Immature natural killer cell (primary cell): Measurements from ENCODE around the gene KAZN. TPM values are rescaled to one million over a fixed set of nuclear protein-coding genes. Genes with fewer than 3 reads are reported as not detected.

Experiments
- DNase-seq, 3 donors: peaks; one replicate each; pipeline ENCODE4 v3.0.0; 2022; ENCODE audit warnings: mixed read lengths in 1 of 3
- H3K27ac Mint-ChIP-seq, 6 donors: one replicate each; pipeline ENCODE4 v1.8.0; 2020; ENCODE audit warnings: mixed read lengths in 6 of 6, mild to moderate bottlenecking in 5 of 6, inconsistent platforms in 4 of 6, moderate library complexity in 3 of 6
- H3K27me3 Mint-ChIP-seq, 3 donors: one replicate each; pipeline ENCODE4 v1.8.0; 2020 to 2021; ENCODE audit warnings: low read depth in 3 of 3, mild to moderate bottlenecking in 3 of 3, mixed read lengths in 3 of 3, moderate library complexity in 3 of 3, inconsistent platforms in 1 of 3
- H3K36me3 Mint-ChIP-seq, 3 donors: one replicate each; pipeline ENCODE4 v1.8.0; 2020; ENCODE audit warnings: mixed read lengths in 3 of 3, inconsistent platforms in 2 of 3, mild to moderate bottlenecking in 2 of 3
- H3K4me1 Mint-ChIP-seq, 2 donors: one replicate each; pipeline ENCODE4 v1.8.0; 2020; ENCODE audit warnings: inconsistent platforms in 2 of 2, mild to moderate bottlenecking in 2 of 2, mixed read lengths in 2 of 2, moderate library complexity in 1 of 2
- H3K4me3 Mint-ChIP-seq, 5 donors: one replicate each; pipeline ENCODE4 v1.8.0; 2020; ENCODE audit warnings: mild to moderate bottlenecking in 5 of 5, mixed read lengths in 5 of 5, inconsistent platforms in 3 of 5, moderate library complexity in 3 of 5
- H3K9me3 Mint-ChIP-seq, 6 donors: one replicate each; pipeline ENCODE4 v1.8.0; 2020; ENCODE audit warnings: mild to moderate bottlenecking in 6 of 6, mixed read lengths in 6 of 6, inconsistent platforms in 4 of 6, moderate library complexity in 3 of 6
- polyA plus RNA-seq, 3 donors: library from polyadenylated mRNA; unstranded; fragments of 300-500 nt; fragmentation: Illumina TruSeq; gene quantifications; one replicate each; pipeline ENCODE4 v1.2.3, GENCODE V29; 2021

Gene KAZN
- polyA plus RNA-seq, 3 donors from 2014 or later, result 0.24 TPM; not detected in 2

DNA sequence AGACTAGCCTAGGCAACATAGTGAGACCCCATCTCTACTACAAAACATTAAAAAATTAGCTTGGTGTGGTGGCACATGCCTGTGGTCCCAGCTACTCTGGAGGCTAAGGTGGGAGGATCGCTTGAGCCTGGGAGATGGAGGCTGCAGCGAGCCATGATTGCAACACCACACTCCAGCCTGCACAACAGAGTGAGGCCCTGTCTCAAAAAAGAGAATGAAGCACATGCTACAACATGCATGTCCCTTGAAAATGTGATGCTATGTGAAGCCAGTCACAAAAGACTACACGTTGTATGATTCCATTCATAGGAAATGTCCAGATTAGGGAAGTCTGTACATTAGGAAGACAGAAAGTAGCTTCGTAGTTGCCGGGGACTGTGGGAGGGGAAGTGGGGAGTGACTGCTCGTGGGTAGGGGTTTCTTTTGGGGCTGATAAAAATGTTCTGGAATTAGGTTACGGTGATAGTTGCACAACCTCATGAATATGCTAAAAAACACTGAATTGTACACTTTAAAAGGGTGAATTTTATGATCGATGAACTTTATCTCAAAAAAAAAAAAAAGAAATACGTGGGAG lies 202.1 kb downstream of the KAZN start:
- Mint-ChIP-seq H3K9me3 (peaks cover 0 to 1% (median 0%) of the 10 kb centered on the region in 6 donors), H3K27me3 (peaks cover 1 to 4% (median 2%) of the 10 kb centered on the region in 3 donors)

GRCh38 chr1:14803002-14803789 lies 204.7 kb downstream of the KAZN start:
- Mint-ChIP-seq H3K27ac (no peak overlapping the region), H3K9me3 (peaks cover 0 to 10% (median 1%) of the 10 kb centered on the region in 6 donors), H3K4me3 (no peak overlapping the region), H3K27me3 (peaks cover 0 to 5% (median 4%) of the 10 kb centered on the region in 3 donors), H3K4me1 (no peaks in the 10 kb centered on the region), H3K36me3 (no peaks in the 10 kb centered on the region)
- no peak for DNase-seq

More for the DNA sequence above, 202.1 kb downstream of the KAZN start:
- no peaks in the 10 kb centered on the region for H3K4me1 Mint-ChIP-seq
- no peak overlapping the region for H3K4me3 Mint-ChIP-seq
- no peaks in the 10 kb centered on the region for H3K36me3 Mint-ChIP-seq
- no peak for DNase-seq
- no peak overlapping the region for H3K27ac Mint-ChIP-seq

DNA sequence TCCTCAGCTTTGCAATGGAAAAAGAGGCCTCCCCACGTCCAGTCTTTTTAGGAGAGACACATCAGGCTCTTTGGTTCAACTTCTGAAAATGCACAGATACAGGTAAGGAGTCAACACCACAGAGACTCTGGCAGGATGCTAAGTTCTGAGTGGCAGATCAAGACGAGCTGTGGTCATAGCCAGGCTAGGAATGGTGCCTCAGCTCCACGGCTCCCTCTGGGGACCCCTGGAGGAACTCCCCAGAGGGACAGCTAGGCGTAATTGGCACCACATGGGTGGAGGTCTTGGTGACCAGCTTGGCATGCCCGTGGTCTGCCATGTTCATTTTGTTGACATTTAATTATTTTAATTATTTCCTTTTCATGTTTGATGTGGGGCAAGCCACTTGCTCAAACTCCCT lies 206.1 kb downstream of the KAZN start:
- no peak overlapping the region for H3K27ac Mint-ChIP-seq
- no peak overlapping the region for H3K4me3 Mint-ChIP-seq

DNA sequence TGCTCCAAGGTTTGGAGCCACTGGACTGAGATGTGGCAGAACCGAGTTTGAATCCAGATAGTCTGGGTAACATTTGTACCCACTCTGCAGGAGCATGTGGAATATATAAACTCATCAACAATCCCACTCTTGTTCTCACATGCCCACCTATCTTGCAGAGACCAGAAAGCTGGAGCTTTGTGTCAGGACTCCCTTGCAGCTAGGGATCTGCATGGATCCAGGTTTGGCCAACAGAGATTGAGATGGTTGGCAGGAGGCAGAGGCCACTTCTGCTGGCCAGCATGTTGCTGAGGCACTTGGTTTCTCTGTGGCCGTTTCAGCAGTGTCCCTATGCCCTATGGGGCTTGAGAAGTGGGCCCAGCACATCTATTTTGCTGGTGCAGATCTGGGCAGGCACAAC lies 208.3 kb downstream of the KAZN start:
- Mint-ChIP-seq H3K9me3 (peaks cover 0 to 10% (median 2%) of the 10 kb centered on the region in 6 donors), H3K27me3 (peaks cover 0 to 5% (median 4%) of the 10 kb centered on the region in 3 donors), H3K4me1 (peaks cover 10% of the 10 kb centered on the region in 2 donors), H3K27ac (no peak overlapping the region), H3K4me3 (no peak overlapping the region), H3K36me3 (no peaks in the 10 kb centered on the region)
- no peak for DNase-seq

More for the DNA sequence above, 206.1 kb downstream of the KAZN start:
- H3K9me3 Mint-ChIP-seq, result peaks cover 0 to 10% (median 2%) of the 10 kb centered on the region in 6 donors
- peaks cover 9 to 10% of the 10 kb centered on the region in 2 donors for H3K4me1 Mint-ChIP-seq
- H3K27me3 Mint-ChIP-seq, result peaks cover 0 to 6% (median 5%) of the 10 kb centered on the region in 3 donors
- H3K36me3 Mint-ChIP-seq, result no peaks in the 10 kb centered on the region
- DNase-seq, result no peak

- H3K36me3 Mint-ChIP-seq, result no peaks in the 10 kb centered on the region
- peaks cover 0 to 10% (median 2%) of the 10 kb centered on the region in 6 donors for H3K9me3 Mint-ChIP-seq
- peaks cover 10% of the 10 kb centered on the region in 2 donors for H3K4me1 Mint-ChIP-seq
- no peak overlapping the region for H3K27ac Mint-ChIP-seq
- no peak for DNase-seq
- no peak overlapping the region for H3K4me3 Mint-ChIP-seq
- peaks cover 0 to 5% (median 1%) of the 10 kb centered on the region in 3 donors for H3K27me3 Mint-ChIP-seq
Observed at GRCh38 chr1:14808768-14809167, 210.3 kb downstream of the KAZN start.

DNA sequence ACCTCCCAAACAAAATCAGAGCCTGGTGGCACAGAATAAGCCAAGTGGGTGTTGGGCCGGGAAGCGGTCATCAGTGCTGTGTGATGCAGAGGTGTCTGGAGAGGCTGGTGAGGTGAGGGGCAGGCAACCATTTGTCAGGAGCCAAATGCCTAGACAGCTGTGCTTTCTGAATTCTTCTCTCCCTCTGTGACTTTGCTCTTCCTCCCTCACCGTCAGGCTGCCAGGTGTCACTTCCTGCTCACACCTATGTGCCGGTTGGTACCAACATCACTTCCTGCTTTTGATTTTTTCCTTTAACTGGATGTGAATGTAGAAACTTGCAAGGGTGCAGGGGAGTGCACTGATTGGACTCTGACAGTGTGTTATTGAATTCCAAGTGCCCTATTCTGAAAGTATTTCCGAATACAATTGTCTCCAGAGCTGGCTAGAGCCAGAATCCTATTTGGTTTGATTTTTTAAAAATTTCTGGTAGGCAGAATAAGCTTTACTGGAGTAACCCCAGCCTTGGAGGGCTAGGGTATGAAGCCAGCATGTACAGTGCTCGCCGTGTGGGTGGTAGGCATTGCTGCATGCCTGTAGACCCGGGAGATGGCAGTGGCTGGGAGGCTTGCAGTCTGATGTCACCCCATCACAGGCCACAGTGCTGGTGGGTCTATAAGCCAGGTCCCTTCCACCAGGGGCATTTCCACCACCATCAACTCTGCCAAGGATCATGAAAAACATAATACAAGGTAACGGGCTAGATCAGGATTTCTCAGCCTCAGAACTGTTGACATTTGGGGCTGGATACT lies 210.9 kb downstream of the KAZN start:
- no peak overlapping the region for H3K27ac Mint-ChIP-seq
- peaks cover 10% of the 10 kb centered on the region in 2 donors for H3K4me1 Mint-ChIP-seq
- H3K27me3 Mint-ChIP-seq, result peaks cover 0 to 7% (median 1%) of the 10 kb centered on the region in 3 donors
- DNase-seq, result peak in 1 of 3 donors; percentile 0
- H3K36me3 Mint-ChIP-seq, result no peaks in the 10 kb centered on the region
- peaks cover 0 to 10% (median 2%) of the 10 kb centered on the region in 6 donors for H3K9me3 Mint-ChIP-seq
- H3K4me3 Mint-ChIP-seq, result no peak overlapping the region

GRCh38 chr1:14810595-14811361 lies 212.3 kb downstream of the KAZN start:
- Mint-ChIP-seq H3K9me3 (peaks cover 0 to 10% (median under 1%) of the 10 kb centered on the region in 6 donors), H3K4me1 (peaks cover 10% of the 10 kb centered on the region in 2 donors), H3K27ac (no peak overlapping the region), H3K27me3 (peaks cover 1 to 7% (median 4%) of the 10 kb centered on the region in 3 donors), H3K4me3 (no peak overlapping the region), H3K36me3 (no peaks in the 10 kb centered on the region)
- DNase-seq, result no peak

GRCh38 chr1:14811573-14811972 lies 213.1 kb downstream of the KAZN start:
- Mint-ChIP-seq H3K9me3 (peaks cover 0 to 10% (median under 1%) of the 10 kb centered on the region in 6 donors), H3K36me3 (no peaks in the 10 kb centered on the region), H3K4me1 (peaks cover 10% of the 10 kb centered on the region in 2 donors), H3K27me3 (peaks cover 1 to 7% (median 6%) of the 10 kb centered on the region in 3 donors), H3K27ac (no peak overlapping the region), H3K4me3 (no peak overlapping the region)
- DNase-seq, result no peak

DNA sequence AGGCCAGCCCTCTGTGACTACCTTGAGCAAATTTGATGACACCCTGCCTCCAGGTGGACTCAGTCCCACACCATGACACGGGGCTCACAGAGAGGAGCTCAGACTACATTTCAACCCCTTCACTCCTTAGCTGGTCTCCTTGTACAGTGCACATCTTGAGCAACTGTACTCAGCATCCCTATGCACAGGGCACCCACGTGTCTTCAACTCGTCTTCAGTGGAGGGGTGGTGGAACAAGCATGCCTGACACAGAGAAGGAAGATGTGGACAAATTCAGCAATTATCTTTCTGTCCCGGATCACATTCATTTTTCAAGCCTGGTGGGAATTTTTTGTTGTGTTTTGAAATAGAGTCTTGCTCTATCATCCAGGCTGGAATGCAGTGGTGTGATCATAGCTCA lies 213.7 kb downstream of the KAZN start:
- no peak overlapping the region for H3K27ac Mint-ChIP-seq

DNA sequence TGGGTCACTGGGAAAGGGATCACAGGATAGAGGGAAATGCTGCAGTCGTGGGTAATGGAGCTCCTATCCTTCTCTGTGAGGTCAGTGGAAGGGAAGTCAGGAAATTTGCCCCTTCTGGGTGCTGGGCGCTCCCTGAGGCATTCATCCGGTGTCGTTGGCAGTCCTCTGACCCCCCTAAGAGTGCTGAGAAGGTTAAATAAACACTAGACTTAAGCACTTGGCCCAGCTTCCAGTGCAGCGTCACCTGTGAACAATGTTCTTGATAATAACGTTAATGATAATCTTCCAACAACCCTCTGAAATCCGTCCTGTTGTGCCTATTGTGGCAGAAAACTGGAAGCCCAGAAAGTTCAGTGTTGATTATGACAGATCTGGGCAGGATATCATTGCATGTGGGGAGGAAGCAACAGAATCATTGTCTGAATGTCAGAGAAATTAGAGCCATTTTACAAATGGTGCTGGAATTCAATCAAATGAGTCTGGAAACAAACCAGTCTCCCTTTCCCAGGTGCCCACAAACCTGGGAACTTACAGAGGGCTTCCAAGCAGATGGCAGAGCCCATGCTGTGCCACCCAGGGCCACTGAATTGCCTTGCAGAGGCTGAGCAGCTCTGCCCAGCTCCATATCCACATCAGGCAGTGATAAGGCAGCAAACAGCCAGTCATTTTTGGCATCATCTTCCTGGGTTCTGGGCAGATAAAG lies 216.8 kb downstream of the KAZN start:
- peaks cover 2 to 8% (median 4%) of the 10 kb centered on the region in 3 donors for H3K27me3 Mint-ChIP-seq
- DNase-seq, result no peak
- H3K36me3 Mint-ChIP-seq, result no peaks in the 10 kb centered on the region
- no peak overlapping the region for H3K27ac Mint-ChIP-seq
- no peaks in the 10 kb centered on the region for H3K4me1 Mint-ChIP-seq
- H3K9me3 Mint-ChIP-seq, result no peaks in the 10 kb centered on the region
- H3K4me3 Mint-ChIP-seq, result no peak overlapping the region

More for the DNA sequence above, 213.7 kb downstream of the KAZN start:
- H3K4me3 Mint-ChIP-seq, result no peak overlapping the region
- no peak for DNase-seq
- peaks cover 10% of the 10 kb centered on the region in 2 donors for H3K4me1 Mint-ChIP-seq
- peaks cover 1 to 7% (median 7%) of the 10 kb centered on the region in 3 donors for H3K27me3 Mint-ChIP-seq
- no peaks in the 10 kb centered on the region for H3K36me3 Mint-ChIP-seq
- H3K9me3 Mint-ChIP-seq, result peaks cover 0 to 5% (median 0%) of the 10 kb centered on the region in 6 donors

DNA sequence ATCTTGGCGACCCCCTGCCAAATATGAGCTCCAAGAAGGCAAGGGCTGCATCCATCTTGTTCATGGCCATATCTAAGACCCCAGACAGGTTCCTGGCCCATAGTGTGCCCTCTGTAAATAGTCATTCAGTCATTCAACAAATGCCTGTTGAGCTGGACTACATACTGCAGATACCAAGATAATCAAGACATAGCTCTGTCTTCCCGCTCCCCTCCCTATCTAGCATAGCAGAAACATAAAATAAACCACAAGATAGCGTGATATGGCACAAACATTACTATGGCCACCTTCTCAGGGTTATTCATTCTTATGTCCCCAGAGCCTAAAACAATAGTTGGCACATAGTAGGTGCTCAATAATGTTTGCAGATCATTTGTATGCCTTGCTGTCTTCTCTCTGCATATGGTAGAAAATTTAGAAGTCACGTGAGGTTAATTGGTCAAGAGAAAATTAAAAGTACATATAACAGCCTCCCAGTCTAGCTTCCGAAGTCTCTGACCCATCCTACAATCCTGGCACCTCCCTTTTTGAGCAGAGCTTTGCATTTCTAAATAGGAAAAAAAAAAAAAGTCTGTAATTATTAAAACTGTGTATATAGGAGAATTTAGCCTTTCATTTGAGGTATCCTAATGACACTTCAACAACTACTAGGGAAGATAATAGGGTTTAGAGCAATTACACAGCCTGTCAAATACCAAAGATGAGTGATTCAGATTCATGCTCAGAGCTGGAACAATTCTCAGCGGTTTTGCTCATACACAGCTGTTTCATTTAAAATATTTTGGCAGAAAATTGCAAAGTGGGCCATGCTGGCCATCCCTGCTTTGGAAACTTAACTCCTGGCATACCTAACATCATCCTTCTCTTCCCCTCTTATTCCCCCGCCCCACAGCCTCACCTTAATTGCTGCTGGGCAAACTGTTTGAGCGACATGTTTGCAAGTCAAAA lies 219.0 kb downstream of the KAZN start:
- H3K27me3 Mint-ChIP-seq, result peaks cover 2 to 11% (median 3%) of the 10 kb centered on the region in 3 donors
- H3K36me3 Mint-ChIP-seq, result no peaks in the 10 kb centered on the region
- H3K27ac Mint-ChIP-seq, result no peak overlapping the region
- DNase-seq, result no peak
- H3K4me1 Mint-ChIP-seq, result no peaks in the 10 kb centered on the region
- no peaks in the 10 kb centered on the region for H3K9me3 Mint-ChIP-seq
- no peak overlapping the region for H3K4me3 Mint-ChIP-seq
